Measurements from ENCODE around the gene FAM240A.

FAM240A gene

DNA sequence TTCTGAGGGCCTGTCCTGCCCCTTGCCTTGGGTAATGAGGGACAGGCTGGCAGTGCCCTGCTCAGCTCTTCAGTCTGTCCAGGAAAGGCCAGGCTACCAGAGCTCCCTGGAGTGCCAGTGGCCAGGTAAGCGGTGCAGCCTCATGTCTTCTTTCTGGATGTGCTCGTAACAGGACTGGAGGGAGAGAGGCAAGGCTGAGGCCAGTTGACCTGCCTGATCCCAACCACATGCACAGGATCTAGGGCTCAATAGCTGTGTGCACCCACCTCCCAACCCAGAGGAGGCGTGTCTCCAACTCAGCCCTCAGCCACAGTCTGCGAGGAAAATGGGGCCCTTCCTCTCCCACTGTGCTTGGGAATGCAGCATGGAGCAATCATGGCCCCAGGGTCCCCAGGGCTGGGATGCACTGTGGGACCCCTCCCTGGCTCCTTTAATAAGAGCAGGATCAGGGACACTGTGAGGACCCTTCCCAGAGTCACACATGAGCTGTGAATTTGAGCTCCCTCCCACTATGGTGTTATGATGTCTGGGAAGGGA is 58.6 kb downstream of the FAM240A start:
- TF ChIP-seq, protein P1, sequence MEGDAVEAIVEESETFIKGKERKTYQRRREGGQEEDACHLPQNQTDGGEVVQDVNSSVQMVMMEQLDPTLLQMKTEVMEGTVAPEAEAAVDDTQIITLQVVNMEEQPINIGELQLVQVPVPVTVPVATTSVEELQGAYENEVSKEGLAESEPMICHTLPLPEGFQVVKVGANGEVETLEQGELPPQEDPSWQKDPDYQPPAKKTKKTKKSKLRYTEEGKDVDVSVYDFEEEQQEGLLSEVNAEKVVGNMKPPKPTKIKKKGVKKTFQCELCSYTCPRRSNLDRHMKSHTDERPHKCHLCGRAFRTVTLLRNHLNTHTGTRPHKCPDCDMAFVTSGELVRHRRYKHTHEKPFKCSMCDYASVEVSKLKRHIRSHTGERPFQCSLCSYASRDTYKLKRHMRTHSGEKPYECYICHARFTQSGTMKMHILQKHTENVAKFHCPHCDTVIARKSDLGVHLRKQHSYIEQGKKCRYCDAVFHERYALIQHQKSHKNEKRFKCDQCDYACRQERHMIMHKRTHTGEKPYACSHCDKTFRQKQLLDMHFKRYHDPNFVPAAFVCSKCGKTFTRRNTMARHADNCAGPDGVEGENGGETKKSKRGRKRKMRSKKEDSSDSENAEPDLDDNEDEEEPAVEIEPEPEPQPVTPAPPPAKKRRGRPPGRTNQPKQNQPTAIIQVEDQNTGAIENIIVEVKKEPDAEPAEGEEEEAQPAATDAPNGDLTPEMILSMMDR (IDR thresholded peaks at IDR 0.05; ENCODE audit: low read depth, low read length, missing control alignments) = no peak
- DNase-seq (ENCODE audit: low read depth) = no peak

DNA sequence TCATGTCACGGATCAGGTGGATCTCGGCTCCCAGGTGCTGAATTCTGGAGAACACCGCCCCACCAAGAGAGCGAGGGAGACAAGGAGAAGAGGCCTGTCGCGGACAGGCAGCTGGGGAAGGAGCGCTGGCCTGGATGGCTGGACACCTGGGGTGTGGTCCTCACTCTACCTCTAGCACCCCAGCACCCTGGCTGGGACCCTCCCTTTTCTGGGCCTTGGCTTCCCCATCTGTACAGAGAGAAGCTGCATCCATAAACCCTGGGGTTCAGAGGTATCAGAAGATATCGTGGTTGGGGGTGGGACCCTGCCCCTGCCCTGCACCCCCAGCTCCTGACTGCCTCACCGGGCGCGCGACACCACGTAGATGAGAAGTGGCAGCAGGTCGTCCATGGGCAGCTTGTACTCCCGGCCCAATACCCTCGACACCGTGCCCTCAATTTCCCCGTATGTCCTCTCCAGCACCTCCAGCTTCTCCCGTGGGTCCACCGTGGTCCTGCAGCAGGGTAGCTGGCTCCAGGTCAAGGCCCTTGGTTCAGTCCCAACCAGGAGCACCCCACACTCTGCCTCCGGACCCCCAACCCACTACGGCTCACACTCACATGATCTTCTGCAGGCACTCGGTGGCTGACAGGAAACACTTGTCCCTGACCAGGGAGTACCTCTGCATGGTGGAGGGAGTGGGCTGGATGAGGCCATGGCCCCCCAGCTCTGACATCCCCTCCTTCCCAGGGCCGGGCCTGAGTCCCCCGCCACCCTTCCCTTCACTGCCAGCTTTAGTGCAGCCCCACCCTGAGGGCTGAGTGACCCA is 59.4 kb downstream of the FAM240A start:
- no peak overlapping the region for H3K4me3 ChIP-seq (ENCODE audit: low read depth, low read length)
- no peak for DNase-seq (ENCODE audit: low read depth)
- TF ChIP-seq, protein P1 (IDR thresholded peaks at IDR 0.05; ENCODE audit: low read depth, low read length, missing control alignments) = no peak

More for the DNA sequence above, 58.6 kb downstream of the FAM240A start:
- no peak overlapping the region for H3K4me3 ChIP-seq (ENCODE audit: low read depth, low read length)

DNA sequence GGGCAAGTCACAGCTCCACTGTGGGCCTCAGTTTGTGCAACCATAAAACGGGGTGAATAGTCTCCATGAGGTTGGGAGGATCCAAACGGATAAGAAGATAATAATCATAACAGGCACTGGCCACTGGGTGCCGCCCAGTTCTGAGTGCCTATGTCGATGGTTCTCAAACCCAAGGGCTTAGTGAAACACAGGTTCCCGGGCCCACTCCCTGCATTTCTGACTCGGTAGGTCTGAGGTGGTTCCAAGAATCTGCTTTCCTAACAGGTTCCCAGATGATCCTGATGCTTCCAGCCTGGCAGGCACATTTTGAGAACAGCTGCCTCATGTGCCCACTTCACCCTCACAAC is 60.0 kb downstream of the FAM240A start:
- TF ChIP-seq, protein P1 (IDR thresholded peaks at IDR 0.05; ENCODE audit: low read depth, low read length, missing control alignments) = no peak
- DNase-seq (ENCODE audit: low read depth) = no peak
- H3K4me3 ChIP-seq (ENCODE audit: low read depth, low read length) = no peak overlapping the region

DNA sequence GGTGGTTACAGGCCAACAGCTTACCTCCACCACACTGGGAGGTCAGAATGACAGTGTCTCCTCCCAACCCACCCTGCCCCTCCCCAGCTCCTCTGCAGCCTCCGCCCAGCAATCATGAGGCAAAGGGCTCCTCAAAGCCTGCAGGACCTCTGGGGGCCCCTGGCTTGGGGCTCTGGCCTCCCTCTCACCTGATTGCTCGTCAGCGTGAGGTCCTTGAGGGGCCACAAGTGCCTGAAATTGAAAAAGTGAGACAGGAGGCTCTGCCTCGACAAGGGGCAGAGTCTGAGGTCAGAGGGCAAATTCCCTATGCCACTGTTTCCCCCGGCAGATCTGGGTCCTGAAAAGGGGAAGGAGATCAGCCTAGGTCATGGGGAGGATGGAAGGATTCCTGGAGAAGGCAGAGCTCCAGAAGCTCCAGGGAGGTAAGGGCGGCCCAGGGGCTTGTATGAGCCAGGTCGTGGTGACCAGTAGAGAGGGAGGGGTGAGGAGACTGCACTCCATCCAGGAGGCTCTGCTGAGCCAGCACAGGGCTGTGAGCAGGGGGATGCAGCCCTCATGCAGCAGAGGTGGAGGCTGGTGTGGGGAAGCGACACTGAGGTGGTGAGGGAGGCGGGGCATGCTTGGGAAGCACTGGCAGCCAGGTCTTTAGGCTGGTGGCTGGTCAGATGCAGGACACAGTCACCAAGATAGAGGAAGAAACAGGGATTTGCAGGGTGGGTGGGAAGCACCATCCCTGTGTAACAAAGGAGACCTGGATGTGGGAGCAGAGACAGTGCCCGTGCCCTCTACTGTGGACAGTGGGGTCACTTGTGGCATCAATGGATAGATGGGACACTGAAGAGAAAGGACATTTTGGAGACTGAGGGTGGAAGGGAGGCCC is 61.1 kb downstream of the FAM240A start:
- no peak overlapping the region for H3K4me3 ChIP-seq (ENCODE audit: low read depth, low read length)
- TF ChIP-seq, protein P1 (IDR thresholded peaks at IDR 0.05; ENCODE audit: low read depth, low read length, missing control alignments) = no peak
- DNase-seq (ENCODE audit: low read depth) = no peak

DNA sequence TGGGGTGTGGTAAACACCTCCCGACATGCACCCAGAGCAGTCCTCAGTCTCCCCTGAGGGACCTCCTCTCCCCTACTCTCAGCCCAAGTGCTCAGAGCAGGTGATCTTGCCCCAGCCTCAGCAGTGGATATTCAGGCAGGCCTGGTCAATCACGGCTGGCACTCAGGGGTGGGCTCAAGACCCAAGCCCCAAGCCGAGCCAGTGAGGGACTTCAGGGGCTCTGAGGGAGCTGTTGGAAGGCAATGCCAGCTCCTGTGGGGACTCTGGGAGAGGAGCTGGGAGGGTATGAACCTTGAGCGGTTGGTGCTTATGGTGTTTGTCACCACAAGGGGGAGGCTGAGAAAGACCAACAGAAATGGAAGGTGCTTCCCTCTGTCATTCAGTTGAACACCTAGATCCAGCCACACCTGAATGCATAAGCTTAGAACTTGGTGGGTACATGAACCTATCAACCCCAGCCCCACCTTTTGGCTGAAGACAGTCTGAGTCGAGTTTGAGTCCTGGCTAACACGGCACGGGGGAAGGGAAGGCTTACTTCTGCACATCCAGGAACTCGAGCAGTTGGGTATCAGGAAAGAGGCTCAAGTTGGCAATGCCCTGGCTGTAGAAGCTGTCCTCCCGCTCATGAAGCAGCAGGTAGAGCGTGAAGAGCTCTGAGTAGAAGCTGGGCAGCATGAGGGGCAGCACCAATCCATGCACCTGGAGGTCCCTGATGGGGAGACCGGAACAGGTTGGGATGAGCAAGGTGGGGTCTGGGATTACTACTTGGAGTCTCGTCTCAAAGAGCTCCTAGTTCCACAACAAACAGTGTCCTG is 61.9 kb downstream of the FAM240A start:
- no peak overlapping the region for H3K4me3 ChIP-seq (ENCODE audit: low read depth, low read length)
- no peak for DNase-seq (ENCODE audit: low read depth)
- TF ChIP-seq, protein P1 (IDR thresholded peaks at IDR 0.05; ENCODE audit: low read depth, low read length, missing control alignments) = peak; percentile 57

DNA sequence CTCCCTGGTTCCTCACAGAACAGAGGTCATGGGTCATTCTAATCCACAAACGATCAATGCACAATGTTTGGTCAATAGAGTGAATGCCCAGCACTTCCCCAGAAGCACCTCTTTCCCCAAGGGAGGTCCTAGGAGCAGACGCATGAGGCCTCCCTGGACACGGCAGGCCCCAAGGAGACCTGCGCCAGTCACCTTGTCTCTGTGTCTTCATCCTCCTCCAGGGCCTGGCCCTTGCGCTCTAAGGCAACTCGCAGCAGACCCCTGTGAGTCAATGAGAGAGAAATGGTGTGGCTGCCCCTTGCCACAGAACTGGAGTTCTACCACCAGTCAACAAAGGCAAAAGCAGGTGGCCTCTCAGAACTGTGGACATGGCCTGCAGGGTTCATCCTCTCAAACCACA is 63.1 kb downstream of the FAM240A start:
- TF ChIP-seq, protein P1 (IDR thresholded peaks at IDR 0.05; ENCODE audit: low read depth, low read length, missing control alignments) = no peak
- no peak for DNase-seq (ENCODE audit: low read depth)

More for the DNA sequence above, 63.1 kb downstream of the FAM240A start:
- no peak overlapping the region for H3K4me3 ChIP-seq (ENCODE audit: low read depth, low read length)

Data from GM12864 (cell line).